ENCODE results near the gene SCT.
A peak's percentile ranks its signal among the peaks of the same experiment; 100 is the strongest.

GRCh38 chr11:665704-666281 lies 38.8 kb upstream of the SCT start:
- TF ChIP-seq CTCF (IDR thresholded peaks at IDR 0.05): no peak
- TF ChIP-seq POLR2AphosphoS5 (IDR thresholded peaks at IDR 0.05): peak in 1 of 2 donors; percentile 40
- no peak for TF ChIP-seq POLR2A (IDR thresholded peaks at IDR 0.05; ENCODE audit: low read depth)

All from esophagus muscularis mucosa (tissue), 3 donors.